Caco-2 (cell line): Measurements from ENCODE around the gene HAUS2. TPM values are rescaled to one million over a fixed set of nuclear protein-coding genes. Genes with fewer than 3 reads are reported as not detected.

ENCODE experiments used
- BruUV-seq: library from RNA; stranded (reverse); fragments of 400-500 nt; replicated peaks from 2 replicates; lab custom pipeline; 2021; lab: Mats Ljungman, UMichigan
- CTCF ChIA-PET: fragments of 300-600 bp; sonication (Branson Sonifier 250); formaldehyde crosslinking; loops from one replicate; lab custom pipeline; 2022; ENCODE audit warnings: antibody characterized with exemption; lab: Charles Lee
- POLR2A ChIA-PET: fragments of 300-600 bp; sonication (Branson Sonifier 250); formaldehyde crosslinking; loops from one replicate; lab custom pipeline; 2022; ENCODE audit warnings: antibody characterized with exemption; lab: Charles Lee
- DNase-seq, 2 experiments: peaks; one replicate each; pipeline versions ENCODE4 v3.0.0 to v3.0.0-alpha.2; 2020 to 2022
- H3K27me3 ChIP-seq: replicated peaks from 2 replicates; pipeline ENCODE4 v1.6.0; 2011; ENCODE audit warnings: low read length; ENCODE audit not compliant: control insufficient read depth, insufficient read depth
- H3K36me3 ChIP-seq: 2 replicates; pipeline ENCODE4 v1.5.1; 2011; ENCODE audit warnings: low read length; ENCODE audit not compliant: control insufficient read depth, insufficient read depth
- H3K4me1 ChIP-seq: fragments of 250-450 bp; sonication (Bioruptor Pico); 2 replicates; pipeline ENCODE4 v1.5.1; 2020; ENCODE audit warnings: mild to moderate bottlenecking
- H3K4me3 ChIP-seq: 2 replicates; pipeline ENCODE4 v1.5.1; 2011; ENCODE audit warnings: low read depth, mild to moderate bottlenecking, control low read depth, low read length
- H3K9me3 ChIP-seq: fragments of 250-450 bp; sonication (Bioruptor Pico); 2 replicates; pipeline ENCODE4 v1.5.1; 2020; ENCODE audit warnings: mild to moderate bottlenecking, moderate library complexity
- H3K27ac Mint-ChIP-seq: one replicate; pipeline ENCODE4 v1.8.0; 2022; ENCODE audit warnings: mixed read lengths; ENCODE audit not compliant: unreplicated experiment
- H3K27me3 Mint-ChIP-seq: one replicate; pipeline ENCODE4 v1.8.0; 2022; ENCODE audit warnings: mixed read lengths; ENCODE audit not compliant: insufficient read depth, unreplicated experiment
- H3K36me3 Mint-ChIP-seq: one replicate; pipeline ENCODE4 v1.8.0; 2022; ENCODE audit warnings: mild to moderate bottlenecking, mixed read lengths; ENCODE audit not compliant: insufficient read depth, unreplicated experiment
- H3K4me1 Mint-ChIP-seq: one replicate; pipeline ENCODE4 v1.8.0; 2022; ENCODE audit warnings: low read depth, mixed read lengths; ENCODE audit not compliant: unreplicated experiment
- H3K4me3 Mint-ChIP-seq: one replicate; pipeline ENCODE4 v1.8.0; 2022; ENCODE audit warnings: mild to moderate bottlenecking, moderate library complexity, mixed read lengths; ENCODE audit not compliant: unreplicated experiment
- H3K9me3 Mint-ChIP-seq: one replicate; pipeline ENCODE4 v1.8.0; 2022; ENCODE audit warnings: mixed read lengths; ENCODE audit not compliant: unreplicated experiment
- intact Hi-C: fragments of 100-400 bp; cut with micrococcal nuclease; formaldehyde crosslinking; loops from one replicate; pipeline ENCODE4 v1.10.0; 2022; ENCODE audit not compliant: unreplicated experiment
- total RNA-seq: library from RNA; stranded (reverse); gene quantifications from 2 replicates; pipeline ENCODE4 v1.2.3, GENCODE V29; 2022
- TF ChIP-seq, protein P1 (sequence below), 2 experiments: fragments of 200-600 bp in 1 of 2; IDR thresholded peaks; 1 replicate in 1 of 2; 2 replicates in 1 of 2; pipeline versions ENCODE4 v1.5.1 to v1.8.0; 2011 to 2022; ENCODE audit warnings: antibody characterized with exemption in 1 of 2, control low read depth in 1 of 2, inconsistent platforms in 1 of 2, low read depth in 1 of 2, low read length in 1 of 2, mild to moderate bottlenecking in 1 of 2, moderate library complexity in 1 of 2; ENCODE audit not compliant: insufficient read depth in 1 of 2, severe bottlenecking in 1 of 2, unreplicated experiment in 1 of 2

Gene HAUS2
- total RNA-seq, 1 experiment from 2014 or later = 35.7 TPM

DNA sequence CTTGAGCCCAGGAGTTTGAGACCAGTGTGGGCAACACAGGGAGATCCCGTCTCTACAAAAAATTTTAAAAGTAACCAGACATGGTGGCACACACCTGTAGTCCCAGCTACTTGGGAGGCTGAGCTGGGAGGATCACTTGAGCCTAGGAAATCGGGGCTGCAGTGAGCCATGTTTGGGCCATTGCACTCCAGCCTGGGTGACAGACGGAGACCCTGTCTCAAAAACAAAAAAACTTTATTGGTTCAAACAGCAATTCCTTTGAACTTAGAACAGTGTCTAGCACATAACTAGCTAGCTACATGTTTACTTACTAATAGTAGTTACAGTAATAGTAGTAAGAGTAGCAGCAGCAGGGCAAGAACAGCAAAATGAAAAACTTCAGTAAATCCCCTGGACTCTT lies 10.1 kb downstream of the HAUS2 start:
- no TSS peak for BruUV-seq

GRCh38 chr15:42575188-42576039 lies 26.8 kb downstream of the HAUS2 start, which contains the start of gene STARD9:
TSS of gene STARD9 (plus strand) at chr15:42575606. CDS start at chr15:42575716, 110 bp downstream.
- ChIA-PET CTCF (interaction anchor here (0.6 to 0.7 kb wide), 3 partner anchors 13 to 226 kb away, joined by 3 read pairs; no protein-coding TSS in a partner anchor), POLR2A (interaction anchor here (0.6 to 2.1 kb wide), 10 partner anchors 11 to 796 kb away, joined by 3 to 11 read pairs (median 4); partner anchors contain the start of genes HAUS2, LRRC57, TUBGCP4 and ZNF106)

More for the DNA sequence above, 10.1 kb downstream of the HAUS2 start:
- Mint-ChIP-seq H3K4me1 (no peaks in the 10 kb centered on the region), H3K27ac (no peak overlapping the region), H3K27me3 (no peaks in the 10 kb centered on the region), H3K36me3 (peaks cover 30% of the 10 kb centered on the region), H3K9me3 (no peaks in the 10 kb centered on the region), H3K4me3 (no peak overlapping the region)
- no peak overlapping the region for H3K4me3 ChIP-seq
- intact Hi-C loops = no loop called here
- CTCF ChIA-PET = no interaction called here
- H3K36me3 ChIP-seq = no peaks in the 10 kb centered on the region; the same call in 1 of the 2 replicates
- no peaks in the 10 kb centered on the region for H3K9me3 ChIP-seq
- H3K4me1 ChIP-seq = no peaks in the 10 kb centered on the region
- POLR2A ChIA-PET = no interaction called here
- no peaks in the 10 kb centered on the region for H3K27me3 ChIP-seq
- TF ChIP-seq, protein P1, sequence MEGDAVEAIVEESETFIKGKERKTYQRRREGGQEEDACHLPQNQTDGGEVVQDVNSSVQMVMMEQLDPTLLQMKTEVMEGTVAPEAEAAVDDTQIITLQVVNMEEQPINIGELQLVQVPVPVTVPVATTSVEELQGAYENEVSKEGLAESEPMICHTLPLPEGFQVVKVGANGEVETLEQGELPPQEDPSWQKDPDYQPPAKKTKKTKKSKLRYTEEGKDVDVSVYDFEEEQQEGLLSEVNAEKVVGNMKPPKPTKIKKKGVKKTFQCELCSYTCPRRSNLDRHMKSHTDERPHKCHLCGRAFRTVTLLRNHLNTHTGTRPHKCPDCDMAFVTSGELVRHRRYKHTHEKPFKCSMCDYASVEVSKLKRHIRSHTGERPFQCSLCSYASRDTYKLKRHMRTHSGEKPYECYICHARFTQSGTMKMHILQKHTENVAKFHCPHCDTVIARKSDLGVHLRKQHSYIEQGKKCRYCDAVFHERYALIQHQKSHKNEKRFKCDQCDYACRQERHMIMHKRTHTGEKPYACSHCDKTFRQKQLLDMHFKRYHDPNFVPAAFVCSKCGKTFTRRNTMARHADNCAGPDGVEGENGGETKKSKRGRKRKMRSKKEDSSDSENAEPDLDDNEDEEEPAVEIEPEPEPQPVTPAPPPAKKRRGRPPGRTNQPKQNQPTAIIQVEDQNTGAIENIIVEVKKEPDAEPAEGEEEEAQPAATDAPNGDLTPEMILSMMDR (IDR thresholded peaks at IDR 0.05; ENCODE audit: insufficient read depth in 1 of 2, low read depth in 1 of 2, low read length in 1 of 2, severe bottlenecking in 1 of 2, unreplicated experiment in 1 of 2) = no peak
- DNase-seq = no peak

More at GRCh38 chr15:42575188-42576039, 26.8 kb downstream of the HAUS2 start, which contains the start of gene STARD9:
- intact Hi-C loops = loop anchor here (1.0 kb wide), 2 partner anchors 27 to 75 kb away; partner anchors contain the start of genes HAUS2 and LRRC57
- Histone ChIP-seq H3K4me3 (peak within 1 kb of the TSS; percentile 58), H3K9me3 (no peaks in the 10 kb centered on the region), H3K27me3 (peaks cover 1% of the 10 kb centered on the region; the same call in 1 of the 2 replicates), H3K4me1 (0 out of 2 replicates have a peak, but pooled peaks cover 10% of the 10 kb centered on the region), H3K36me3 (no peaks in the 10 kb centered on the region)
- no peaks in the 10 kb centered on the region for H3K9me3 Mint-ChIP-seq
- TF ChIP-seq, protein P1 (IDR thresholded peaks at IDR 0.05; ENCODE audit: insufficient read depth in 1 of 2, low read depth in 1 of 2, low read length in 1 of 2, severe bottlenecking in 1 of 2, unreplicated experiment in 1 of 2) = no peak
- no TSS peak for BruUV-seq
- H3K27ac Mint-ChIP-seq = peak within 1 kb of the TSS; percentile 37
- peaks cover 20% of the 10 kb centered on the region for H3K27me3 Mint-ChIP-seq
- H3K36me3 Mint-ChIP-seq = peaks cover 6% of the 10 kb centered on the region
- peak; percentile 98 for DNase-seq
- H3K4me3 Mint-ChIP-seq = peak within 1 kb of the TSS; percentile 86
- H3K4me1 Mint-ChIP-seq = no peaks in the 10 kb centered on the region
